Osteocyte (in vitro differentiated cells): ENCODE data around the gene CCDC159. TPM values are rescaled to one million over a fixed set of nuclear protein-coding genes. Genes with fewer than 3 reads are reported as not detected.

ENCODE experiments used
- DNase-seq: peaks from one replicate; pipeline ENCODE4 v3.0.0; 2021; ENCODE audit warnings: mixed read lengths; ENCODE audit not compliant: unreplicated experiment; ENCODE audit errors: extremely low spot score
- H3K27ac Mint-ChIP-seq: one replicate; pipeline ENCODE4 v1.8.0; 2021; ENCODE audit warnings: mild to moderate bottlenecking, mixed read lengths; ENCODE audit not compliant: unreplicated experiment
- H3K27me3 Mint-ChIP-seq: one replicate; pipeline ENCODE4 v1.8.0; 2021; ENCODE audit warnings: mixed read lengths; ENCODE audit not compliant: unreplicated experiment
- H3K36me3 Mint-ChIP-seq: one replicate; pipeline ENCODE4 v1.8.0; 2021; ENCODE audit warnings: mixed read lengths; ENCODE audit not compliant: unreplicated experiment
- H3K4me1 Mint-ChIP-seq: one replicate; pipeline ENCODE4 v1.8.0; 2021; ENCODE audit warnings: mixed read lengths; ENCODE audit not compliant: unreplicated experiment
- H3K4me3 Mint-ChIP-seq: one replicate; pipeline ENCODE4 v1.8.0; 2021; ENCODE audit warnings: mild to moderate bottlenecking, moderate library complexity, mixed read lengths; ENCODE audit not compliant: unreplicated experiment
- H3K9me3 Mint-ChIP-seq: one replicate; pipeline ENCODE4 v1.8.0; 2021; ENCODE audit warnings: mixed read lengths; ENCODE audit not compliant: unreplicated experiment
- total RNA-seq: library from RNA; stranded (reverse); gene quantifications from 2 replicates; pipeline ENCODE4 v1.2.1, GENCODE V29; 2021
- TF ChIP-seq, protein P1 (sequence below): fragments of 200-600 bp; sonication (generic); IDR thresholded peaks from 2 replicates; pipeline ENCODE4 v1.5.0; 2021; ENCODE audit warnings: antibody characterized with exemption, mild to moderate bottlenecking, moderate library complexity

The CCDC159 gene
- total RNA-seq, 1 donor from 2014 or later: 28.1 TPM

DNA sequence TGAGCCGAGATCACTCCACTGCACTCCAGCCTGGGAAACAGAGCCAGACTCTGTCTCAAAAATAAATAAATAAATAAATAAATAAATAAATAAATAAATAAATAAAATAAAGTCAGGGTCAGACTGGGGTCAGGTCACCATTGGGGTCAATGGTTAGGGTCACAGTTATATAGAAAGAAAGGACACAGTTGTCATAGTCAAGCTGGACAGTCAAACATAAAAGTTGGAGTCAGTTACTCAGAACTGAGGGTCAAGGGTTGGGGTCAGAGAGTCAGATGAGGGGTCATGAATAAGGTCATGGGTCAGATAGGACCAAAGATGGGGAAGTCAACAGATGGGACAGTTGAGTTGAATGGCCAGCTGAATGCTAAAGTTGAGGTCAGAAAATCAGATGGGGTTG lies 54.5 kb downstream of the CCDC159 start:
- Mint-ChIP-seq H3K36me3 (no peaks in the 10 kb centered on the region), H3K4me1 (peaks cover 2% of the 10 kb centered on the region)
- TF ChIP-seq, protein P1, sequence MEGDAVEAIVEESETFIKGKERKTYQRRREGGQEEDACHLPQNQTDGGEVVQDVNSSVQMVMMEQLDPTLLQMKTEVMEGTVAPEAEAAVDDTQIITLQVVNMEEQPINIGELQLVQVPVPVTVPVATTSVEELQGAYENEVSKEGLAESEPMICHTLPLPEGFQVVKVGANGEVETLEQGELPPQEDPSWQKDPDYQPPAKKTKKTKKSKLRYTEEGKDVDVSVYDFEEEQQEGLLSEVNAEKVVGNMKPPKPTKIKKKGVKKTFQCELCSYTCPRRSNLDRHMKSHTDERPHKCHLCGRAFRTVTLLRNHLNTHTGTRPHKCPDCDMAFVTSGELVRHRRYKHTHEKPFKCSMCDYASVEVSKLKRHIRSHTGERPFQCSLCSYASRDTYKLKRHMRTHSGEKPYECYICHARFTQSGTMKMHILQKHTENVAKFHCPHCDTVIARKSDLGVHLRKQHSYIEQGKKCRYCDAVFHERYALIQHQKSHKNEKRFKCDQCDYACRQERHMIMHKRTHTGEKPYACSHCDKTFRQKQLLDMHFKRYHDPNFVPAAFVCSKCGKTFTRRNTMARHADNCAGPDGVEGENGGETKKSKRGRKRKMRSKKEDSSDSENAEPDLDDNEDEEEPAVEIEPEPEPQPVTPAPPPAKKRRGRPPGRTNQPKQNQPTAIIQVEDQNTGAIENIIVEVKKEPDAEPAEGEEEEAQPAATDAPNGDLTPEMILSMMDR: no peak

DNA sequence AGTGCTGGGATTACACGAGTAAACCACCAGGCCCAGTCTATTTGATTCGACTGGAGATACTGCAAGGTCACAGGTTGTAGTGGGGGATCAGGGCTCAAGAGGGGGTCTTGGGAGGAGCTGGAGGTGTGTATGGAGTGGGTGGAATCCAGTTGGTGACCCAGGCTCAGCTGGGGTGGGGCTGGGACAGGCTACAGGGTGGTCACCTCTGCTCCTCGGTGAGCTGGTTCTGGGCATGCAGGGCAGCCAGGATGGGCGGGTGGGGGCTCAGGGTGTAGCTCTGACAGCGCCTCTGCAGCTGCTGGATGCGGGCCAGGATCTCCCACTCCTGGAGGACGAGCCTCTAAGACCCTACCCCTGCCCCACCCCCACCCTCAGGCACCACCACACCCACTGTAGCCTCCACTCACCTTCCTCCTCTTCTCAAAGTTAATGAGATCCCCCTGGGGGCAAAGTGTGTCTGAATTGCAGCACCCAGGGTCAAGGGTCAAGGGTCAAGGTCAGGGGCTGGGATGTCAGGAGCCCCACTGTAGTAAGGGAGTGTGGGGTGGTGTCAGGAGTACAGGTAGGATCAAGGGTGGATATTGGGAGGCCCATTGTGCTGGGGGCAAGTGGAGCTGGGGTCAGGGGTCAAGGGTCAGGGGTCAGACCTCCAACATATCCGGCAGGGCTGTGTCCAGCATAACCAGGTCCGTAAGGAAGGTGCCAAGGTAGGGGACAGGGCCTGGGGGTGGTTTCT lies 55.7 kb downstream of the CCDC159 start:
- Mint-ChIP-seq H3K9me3 (no peaks in the 10 kb centered on the region), H3K36me3 (no peaks in the 10 kb centered on the region)
- DNase-seq: no peak

More for the DNA sequence above, 54.5 kb downstream of the CCDC159 start:
- Mint-ChIP-seq H3K4me3 (no peak overlapping the region), H3K27me3 (peaks cover 4% of the 10 kb centered on the region), H3K9me3 (no peaks in the 10 kb centered on the region), H3K27ac (no peak overlapping the region)
- DNase-seq: no peak

More for the DNA sequence above, 55.7 kb downstream of the CCDC159 start:
- Mint-ChIP-seq H3K4me3 (no peak overlapping the region), H3K27ac (no peak overlapping the region), H3K27me3 (peaks cover under 1% of the 10 kb centered on the region), H3K4me1 (peaks cover 2% of the 10 kb centered on the region)
- TF ChIP-seq, protein P1: no peak

Other genes starting within 250 kb of the CCDC159 start
- 11.9 and 13.5 TPM in 2 replicates for gene SPC24, start 190.7 kb upstream of the CCDC159 start, total RNA-seq
- 386 and 387 TPM in 2 replicates for gene KANK2, start 149.0 kb upstream of the CCDC159 start, total RNA-seq
- not detected in 2 replicates for gene ANGPTL8, start 106.9 kb upstream of the CCDC159 start, total RNA-seq
- 81.7 and 86.9 TPM in 2 replicates for gene DOCK6, start 84.0 kb upstream of the CCDC159 start, total RNA-seq
- gene TSPAN16, start 50.4 kb upstream of the CCDC159 start, total RNA-seq: not detected in 2 replicates
- 2.6 and 4.3 TPM in 2 replicates for gene RAB3D, start 6.9 kb upstream of the CCDC159 start, total RNA-seq
- 57.4 and 64.1 TPM in 2 replicates for gene TMEM205, start 251 bp upstream of the CCDC159 start, total RNA-seq
- gene PLPPR2, start 8.9 kb downstream of the CCDC159 start, total RNA-seq: 51.9 and 55.8 TPM in 2 replicates
- gene SWSAP1, start 28.1 kb downstream of the CCDC159 start, total RNA-seq: 1.3 and 2.4 TPM in 2 replicates
- 2.3 and 2.4 TPM in 2 replicates for gene EPOR, start 37.8 kb downstream of the CCDC159 start, total RNA-seq
- gene RGL3, start 72.8 kb downstream of the CCDC159 start, total RNA-seq: 1.1 and 1.9 TPM in 2 replicates
- gene ODAD3, start 88.6 kb downstream of the CCDC159 start, total RNA-seq: not detected in 2 replicates
- gene PRKCSH, start 89.1 kb downstream of the CCDC159 start, total RNA-seq: 398 and 415 TPM in 2 replicates
- gene ELAVL3, start 134.5 kb downstream of the CCDC159 start, total RNA-seq: not detected in 2 replicates
- gene ZNF653, start 159.3 kb downstream of the CCDC159 start, total RNA-seq: 10.3 and 15.1 TPM in 2 replicates
- 28.9 and 30.0 TPM in 2 replicates for gene ECSIT, start 182.6 kb downstream of the CCDC159 start, total RNA-seq
- 8.1 and 9.9 TPM in 2 replicates for gene CNN1, start 192.3 kb downstream of the CCDC159 start, total RNA-seq
- 49.2 and 49.9 TPM in 2 replicates for gene ELOF1, start 212.7 kb downstream of the CCDC159 start, total RNA-seq
- 1.3 and 1.6 TPM in 2 replicates for gene ACP5, start 231.1 kb downstream of the CCDC159 start, total RNA-seq